GM12864 (cell line): ENCODE measurements around the gene COL19A1.
A peak's percentile ranks its signal among the peaks of the same experiment; 100 is the strongest.

Experiments
- DNase-seq: peaks from one replicate; pipeline ENCODE4 v3.0.0-alpha.2; 2011; ENCODE audit warnings: low read depth
- H3K4me3 ChIP-seq: 2 replicates; pipeline ENCODE4 v1.5.1; 2011; ENCODE audit warnings: mild to moderate bottlenecking, low read depth, low read length, control low read depth
- TF ChIP-seq, protein P1 (sequence below): IDR thresholded peaks from 2 replicates; pipeline ENCODE4 v1.5.1; 2011; ENCODE audit warnings: low read depth, mild to moderate bottlenecking, moderate library complexity, low read length, control low read depth, inconsistent platforms; ENCODE audit errors: missing control alignments

COL19A1 gene

DNA sequence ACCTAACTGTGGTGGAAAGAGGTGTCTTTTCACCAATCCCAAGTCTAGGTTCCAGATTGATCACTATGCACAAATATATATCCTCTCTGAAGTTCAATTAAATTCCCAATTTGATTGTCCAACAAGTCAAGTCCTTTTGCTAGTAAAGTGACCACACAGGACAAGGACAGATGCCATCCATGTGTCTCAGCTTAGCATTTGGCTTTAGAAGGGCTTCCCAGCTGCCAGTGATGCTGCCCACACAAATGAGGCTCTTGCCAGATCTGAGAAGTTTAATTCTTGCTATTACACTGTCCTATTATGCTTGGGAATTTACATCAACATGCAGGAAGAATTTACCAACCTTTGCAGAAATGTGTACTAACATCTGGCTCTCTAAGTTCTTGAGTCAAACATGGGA lies 328.1 kb downstream of the COL19A1 start:
- no peak for DNase-seq
- TF ChIP-seq, protein P1, sequence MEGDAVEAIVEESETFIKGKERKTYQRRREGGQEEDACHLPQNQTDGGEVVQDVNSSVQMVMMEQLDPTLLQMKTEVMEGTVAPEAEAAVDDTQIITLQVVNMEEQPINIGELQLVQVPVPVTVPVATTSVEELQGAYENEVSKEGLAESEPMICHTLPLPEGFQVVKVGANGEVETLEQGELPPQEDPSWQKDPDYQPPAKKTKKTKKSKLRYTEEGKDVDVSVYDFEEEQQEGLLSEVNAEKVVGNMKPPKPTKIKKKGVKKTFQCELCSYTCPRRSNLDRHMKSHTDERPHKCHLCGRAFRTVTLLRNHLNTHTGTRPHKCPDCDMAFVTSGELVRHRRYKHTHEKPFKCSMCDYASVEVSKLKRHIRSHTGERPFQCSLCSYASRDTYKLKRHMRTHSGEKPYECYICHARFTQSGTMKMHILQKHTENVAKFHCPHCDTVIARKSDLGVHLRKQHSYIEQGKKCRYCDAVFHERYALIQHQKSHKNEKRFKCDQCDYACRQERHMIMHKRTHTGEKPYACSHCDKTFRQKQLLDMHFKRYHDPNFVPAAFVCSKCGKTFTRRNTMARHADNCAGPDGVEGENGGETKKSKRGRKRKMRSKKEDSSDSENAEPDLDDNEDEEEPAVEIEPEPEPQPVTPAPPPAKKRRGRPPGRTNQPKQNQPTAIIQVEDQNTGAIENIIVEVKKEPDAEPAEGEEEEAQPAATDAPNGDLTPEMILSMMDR, result no peak
- H3K4me3 ChIP-seq, result no peak overlapping the region

DNA sequence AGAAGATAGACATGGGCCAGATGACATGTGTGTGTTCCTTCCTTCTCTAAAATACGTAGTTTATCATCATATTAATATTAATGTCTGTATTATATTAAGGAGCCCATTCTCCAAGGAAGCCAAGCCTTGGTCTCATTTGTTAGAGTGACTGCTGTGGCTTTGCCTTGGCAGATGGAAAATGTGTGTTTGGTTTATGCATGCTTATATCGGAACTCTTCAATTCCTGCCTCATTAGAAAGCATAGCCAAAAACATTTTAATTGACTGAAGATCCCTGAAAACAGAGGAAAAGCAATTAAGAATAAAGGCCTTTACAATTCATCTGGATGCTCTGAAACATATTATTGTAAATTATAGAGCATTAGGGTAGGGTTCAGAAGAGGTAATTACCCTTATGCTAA lies 330.2 kb downstream of the COL19A1 start:
- TF ChIP-seq, protein P1, result no peak
- no peak for DNase-seq

DNA sequence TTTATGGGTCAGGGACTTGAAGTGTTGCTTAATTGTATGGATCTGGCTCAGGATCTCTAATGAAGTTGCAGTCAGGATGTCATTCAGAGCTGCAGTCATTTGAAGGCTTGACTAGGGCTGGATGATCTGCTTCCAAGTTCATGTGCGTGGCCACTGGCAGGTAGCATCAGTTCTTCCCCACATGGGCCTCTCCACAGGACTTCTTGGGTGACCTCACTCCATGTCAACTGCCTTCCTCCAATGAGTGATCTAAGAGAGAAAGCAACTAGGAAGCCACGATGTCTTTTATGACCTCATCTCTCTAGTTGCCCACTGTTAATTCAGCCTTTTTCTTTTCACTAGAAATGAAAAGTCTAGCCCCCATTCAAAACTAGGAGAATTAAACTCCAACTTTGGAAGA lies 332.4 kb downstream of the COL19A1 start:
- H3K4me3 ChIP-seq, result no peak overlapping the region
- TF ChIP-seq, protein P1, result no peak
- DNase-seq, result no peak

More for the DNA sequence above, 330.2 kb downstream of the COL19A1 start:
- H3K4me3 ChIP-seq, result no peak overlapping the region

DNA sequence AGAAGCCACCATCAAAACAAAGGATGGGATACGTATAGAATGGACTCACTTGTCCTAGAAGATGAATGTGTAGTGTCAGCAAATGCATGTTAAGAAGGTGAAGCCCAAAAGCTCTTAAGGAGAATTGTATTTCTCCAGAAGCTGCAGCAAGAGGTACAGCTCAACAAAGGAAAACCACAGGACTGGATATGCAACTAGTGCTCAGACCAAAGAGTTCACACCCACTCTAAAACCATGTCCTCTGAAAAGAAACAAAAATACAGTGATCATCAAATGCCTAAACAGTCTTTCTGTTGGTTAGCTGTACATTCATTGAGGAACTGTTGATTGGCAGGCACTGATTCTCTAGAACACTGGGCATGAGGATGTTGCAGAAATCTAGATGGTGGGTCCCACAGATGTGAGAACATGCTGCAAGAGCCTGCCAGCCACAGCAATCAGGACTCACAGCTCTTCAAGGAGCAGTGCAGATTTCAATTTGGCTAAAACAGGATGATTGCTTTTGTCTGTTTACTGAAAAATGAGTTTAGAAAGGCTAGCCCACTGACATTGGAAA lies 342.0 kb downstream of the COL19A1 start:
- no peak overlapping the region for H3K4me3 ChIP-seq
- DNase-seq, result no peak
- TF ChIP-seq, protein P1, result no peak

DNA sequence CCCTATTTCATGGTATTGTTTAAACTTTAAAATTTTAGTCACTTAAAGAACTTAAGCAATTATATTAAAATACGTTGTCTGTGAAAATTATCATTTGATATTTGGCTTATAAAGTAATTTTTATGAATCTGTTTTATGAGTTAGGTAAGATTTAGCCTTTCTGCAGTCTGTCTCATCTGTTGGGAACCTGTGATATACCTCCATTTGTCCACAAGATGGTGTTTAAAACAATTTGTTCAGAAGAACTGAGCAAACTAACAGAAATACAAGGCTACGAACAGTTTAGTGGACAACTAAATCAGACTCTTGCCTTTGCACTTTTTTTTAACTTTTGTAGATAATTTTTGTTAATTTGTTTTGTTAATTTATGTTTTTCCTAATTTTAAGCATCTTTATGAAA lies 344.1 kb downstream of the COL19A1 start:
- no peak for DNase-seq
- TF ChIP-seq, protein P1, result peak; percentile 30
- no peak overlapping the region for H3K4me3 ChIP-seq

DNA sequence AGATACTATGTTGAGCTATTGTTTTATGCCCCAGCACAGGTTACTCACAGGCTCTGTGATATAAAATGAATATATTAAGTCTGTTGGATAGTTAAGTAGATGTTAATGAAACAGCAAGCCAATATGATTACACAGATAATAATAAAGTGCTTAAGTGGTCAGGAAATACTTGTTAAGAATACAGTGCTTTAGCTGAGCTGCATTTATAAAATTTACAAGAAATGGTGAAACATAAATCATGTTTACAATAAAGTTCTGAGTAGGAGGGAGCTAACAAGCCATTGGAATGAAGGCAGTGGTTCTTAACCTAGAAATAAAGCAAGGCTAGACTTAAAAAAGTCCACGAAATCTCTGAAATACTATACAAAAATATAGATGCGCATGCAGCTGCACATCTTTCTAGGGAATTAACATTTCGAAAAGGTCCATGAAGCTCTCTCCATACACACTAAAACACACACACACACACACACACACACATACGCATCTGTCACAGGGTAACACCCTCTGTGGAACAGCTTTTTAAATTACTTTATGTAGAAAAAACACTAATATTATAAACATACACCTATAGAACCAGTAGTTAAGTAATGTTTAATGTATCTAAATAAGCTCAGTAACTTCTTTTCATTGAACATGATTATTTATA lies 349.2 kb downstream of the COL19A1 start:
- no peak for DNase-seq
- TF ChIP-seq, protein P1, result no peak
- H3K4me3 ChIP-seq, result no peak overlapping the region

DNA sequence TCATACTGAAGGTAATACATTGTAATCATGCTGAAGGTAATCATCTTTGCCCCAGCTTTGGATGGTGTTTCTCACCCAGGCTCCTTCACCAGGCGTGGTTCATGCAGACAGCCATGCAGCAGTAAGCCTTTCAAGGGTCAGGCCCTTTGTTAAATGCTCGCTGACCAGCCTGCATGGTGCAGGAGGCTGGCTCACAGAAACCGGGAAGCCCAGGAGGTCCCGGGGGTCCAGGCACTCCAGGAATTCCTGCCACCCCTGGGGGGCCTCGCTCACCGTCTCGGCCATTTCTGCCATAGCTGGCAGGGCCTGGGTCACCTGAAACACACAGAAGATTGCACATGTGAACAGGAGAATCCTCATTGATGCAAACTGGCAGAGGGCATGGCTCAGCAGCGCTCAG lies 350.4 kb downstream of the COL19A1 start:
- TF ChIP-seq, protein P1, result no peak
- no peak overlapping the region for H3K4me3 ChIP-seq

More for the DNA sequence above, 350.4 kb downstream of the COL19A1 start:
- DNase-seq, result no peak
